DND-41 (cell line): Measurements from ENCODE around the gene RGS6.

Experiments
- ATAC-seq: fragments of 200-7000 bp; cut with Tn5 transposase; 3 replicates; pipeline ENCODE4 v1.9.1; 2021; ENCODE audit warnings: low read depth; ENCODE audit not compliant: insufficient read depth
- DNase-seq: peaks from one replicate; pipeline ENCODE4 v3.0.0-alpha.2; 2020
- H2AFZ ChIP-seq: 2 replicates; pipeline ENCODE4 v1.6.0; 2012; ENCODE audit warnings: low read depth, low read length
- H3K27ac ChIP-seq: 2 replicates; pipeline ENCODE4 v1.5.1; 2012; ENCODE audit warnings: low read length, inconsistent platforms
- H3K27me3 ChIP-seq: fragments of 200-600 bp; sonication (generic); 2 replicates; pipeline ENCODE4 v1.6.0; 2012; ENCODE audit warnings: low read length, mild to moderate bottlenecking, inconsistent platforms; ENCODE audit not compliant: insufficient read depth, poor library complexity
- H3K36me3 ChIP-seq: 2 replicates; pipeline ENCODE4 v1.5.1; 2012; ENCODE audit warnings: low read length, inconsistent platforms; ENCODE audit not compliant: insufficient read depth
- H3K4me1 ChIP-seq: 2 replicates; pipeline ENCODE4 v1.5.1; 2012; ENCODE audit warnings: mild to moderate bottlenecking, low read length; ENCODE audit not compliant: insufficient read depth
- H3K4me2 ChIP-seq: 2 replicates; pipeline ENCODE4 v1.6.0; 2012; ENCODE audit warnings: mild to moderate bottlenecking, moderate library complexity, low read length, inconsistent platforms; ENCODE audit not compliant: insufficient read depth
- H3K4me3 ChIP-seq, 2 experiments: fragments of 200-600 bp in 1 of 2; shearing (Covaris generic) in 1 of 2; 2 replicates each; pipeline ENCODE4 v1.5.1; 2012 to 2016; ENCODE audit warnings: inconsistent platforms in 2 of 2, low read length in 2 of 2, mild to moderate bottlenecking in 2 of 2, low read depth in 1 of 2, moderate library complexity in 1 of 2
- H3K79me2 ChIP-seq: 2 replicates; pipeline ENCODE4 v1.6.0; 2012; ENCODE audit warnings: low read length, inconsistent platforms; ENCODE audit not compliant: insufficient read depth
- H3K9ac ChIP-seq: 2 replicates; pipeline ENCODE4 v1.6.0; 2012; ENCODE audit warnings: low read depth, mild to moderate bottlenecking, inconsistent platforms, low read length, moderate library complexity
- H3K9me3 ChIP-seq: 2 replicates; pipeline ENCODE4 v1.5.1; 2012; ENCODE audit warnings: low read length, moderate library complexity, mild to moderate bottlenecking, inconsistent platforms; ENCODE audit not compliant: insufficient read depth, severe bottlenecking
- H4K20me1 ChIP-seq: 2 replicates; pipeline ENCODE4 v1.6.0; 2012; ENCODE audit warnings: low read length; ENCODE audit not compliant: insufficient read depth
- EZH2 ChIP-seq: IDR thresholded peaks from 3 replicates; pipeline ENCODE4 v1.6.1; 2012; ENCODE audit warnings: borderline replicate concordance, low read depth, mild to moderate bottlenecking, moderate library complexity, low read length, inconsistent platforms; ENCODE audit not compliant: severe bottlenecking
- TF ChIP-seq, protein P1 (sequence below): IDR thresholded peaks from 2 replicates; pipeline ENCODE4 v1.5.1; 2012; ENCODE audit warnings: borderline replicate concordance, low read length, moderate library complexity, mild to moderate bottlenecking; ENCODE audit not compliant: poor library complexity, severe bottlenecking; ENCODE audit errors: extremely low read depth

Gene RGS6

DNA sequence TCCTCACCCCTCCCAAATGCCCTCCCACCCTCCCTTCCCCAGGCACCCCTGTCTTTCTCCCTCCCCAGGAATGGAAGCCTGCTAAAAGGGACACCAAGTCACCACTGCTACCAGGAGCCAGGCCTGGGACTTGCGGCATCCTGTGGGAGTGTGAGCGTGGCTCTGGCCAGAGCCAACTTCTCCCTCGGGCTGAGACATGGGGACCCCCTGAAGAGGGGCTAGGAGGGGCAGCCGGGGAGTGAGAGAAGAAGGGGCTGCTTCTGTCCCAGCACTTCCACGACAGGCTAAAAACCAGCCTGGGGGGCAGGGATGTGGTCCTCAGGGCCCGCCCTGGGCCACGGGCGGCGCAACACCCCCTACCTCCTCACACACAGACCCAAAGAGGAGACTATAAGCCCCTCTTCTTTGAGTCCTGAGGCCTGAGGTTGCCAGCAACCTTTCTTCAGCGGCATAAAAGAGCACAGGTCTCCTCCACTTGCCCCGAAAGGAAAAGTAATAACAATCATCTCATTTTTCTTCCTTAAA, 682.7 kb downstream of the RGS6 start:
- Histone ChIP-seq H3K27ac (no peak overlapping the region), H3K4me3 (no peak overlapping the region), H3K9ac (no peak overlapping the region), H3K4me1 (peaks cover 6% of the 10 kb centered on the region), H3K9me3 (no peaks in the 10 kb centered on the region), H3K36me3 (no peaks in the 10 kb centered on the region), H2AFZ (no peak overlapping the region), H3K27me3 (peaks cover 13% of the 10 kb centered on the region), H3K79me2 (no peaks in the 10 kb centered on the region), H4K20me1 (0 out of 2 replicates have a peak, but pooled peaks cover 4% of the 10 kb centered on the region), H3K4me2 (no peak overlapping the region)
- ATAC-seq, result no peak
- no peak for DNase-seq
- TF ChIP-seq EZH2, result no peak
- TF ChIP-seq, protein P1, sequence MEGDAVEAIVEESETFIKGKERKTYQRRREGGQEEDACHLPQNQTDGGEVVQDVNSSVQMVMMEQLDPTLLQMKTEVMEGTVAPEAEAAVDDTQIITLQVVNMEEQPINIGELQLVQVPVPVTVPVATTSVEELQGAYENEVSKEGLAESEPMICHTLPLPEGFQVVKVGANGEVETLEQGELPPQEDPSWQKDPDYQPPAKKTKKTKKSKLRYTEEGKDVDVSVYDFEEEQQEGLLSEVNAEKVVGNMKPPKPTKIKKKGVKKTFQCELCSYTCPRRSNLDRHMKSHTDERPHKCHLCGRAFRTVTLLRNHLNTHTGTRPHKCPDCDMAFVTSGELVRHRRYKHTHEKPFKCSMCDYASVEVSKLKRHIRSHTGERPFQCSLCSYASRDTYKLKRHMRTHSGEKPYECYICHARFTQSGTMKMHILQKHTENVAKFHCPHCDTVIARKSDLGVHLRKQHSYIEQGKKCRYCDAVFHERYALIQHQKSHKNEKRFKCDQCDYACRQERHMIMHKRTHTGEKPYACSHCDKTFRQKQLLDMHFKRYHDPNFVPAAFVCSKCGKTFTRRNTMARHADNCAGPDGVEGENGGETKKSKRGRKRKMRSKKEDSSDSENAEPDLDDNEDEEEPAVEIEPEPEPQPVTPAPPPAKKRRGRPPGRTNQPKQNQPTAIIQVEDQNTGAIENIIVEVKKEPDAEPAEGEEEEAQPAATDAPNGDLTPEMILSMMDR, result no peak

DNA sequence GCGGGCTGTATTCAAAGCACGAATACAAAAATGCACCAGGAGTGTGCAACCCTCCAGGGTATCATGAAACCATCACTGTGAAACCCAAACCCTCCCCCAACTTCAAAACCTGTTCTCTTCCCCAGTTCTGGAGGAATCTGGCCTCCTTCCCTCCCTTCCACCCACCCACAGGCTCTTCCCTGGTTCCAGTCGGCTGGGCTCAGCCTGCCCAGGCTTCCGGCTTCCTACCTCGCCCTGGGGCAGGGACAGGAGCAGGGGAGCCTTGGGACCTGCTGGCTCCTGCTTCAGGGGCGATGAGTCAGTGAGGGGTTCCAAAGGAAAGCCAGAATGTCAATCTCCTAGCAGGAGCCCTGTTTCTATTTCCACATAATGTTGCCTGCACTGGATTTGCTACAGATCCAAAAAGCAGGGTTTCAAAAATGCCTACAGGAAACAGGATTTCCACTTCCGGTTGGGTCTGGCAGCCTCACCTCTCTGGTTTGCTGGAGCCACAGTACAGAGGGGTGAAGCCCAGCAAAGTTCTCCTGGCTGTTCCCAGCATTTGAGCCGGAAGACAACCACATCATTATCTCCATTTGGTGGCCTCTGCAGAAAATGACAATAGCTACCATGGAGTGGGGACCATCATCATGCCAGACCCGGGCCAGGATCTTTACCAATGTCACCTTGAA, 683.4 kb downstream of the RGS6 start:
- Histone ChIP-seq H3K4me2 (no peak overlapping the region), H3K9ac (no peak overlapping the region), H4K20me1 (0 out of 2 replicates have a peak, but pooled peaks cover 4% of the 10 kb centered on the region), H3K4me1 (peaks cover 6% of the 10 kb centered on the region), H2AFZ (no peak overlapping the region), H3K27me3 (peaks cover 13% of the 10 kb centered on the region), H3K79me2 (no peaks in the 10 kb centered on the region), H3K27ac (no peak overlapping the region), H3K4me3 (no peak overlapping the region), H3K9me3 (no peaks in the 10 kb centered on the region), H3K36me3 (no peaks in the 10 kb centered on the region)
- ATAC-seq (no peak), DNase-seq (no peak)
- TF ChIP-seq, protein P1, result no peak
- no peak for TF ChIP-seq EZH2
